GM12878 (cell line): ENCODE results near the gene MSANTD2. TPM values are rescaled to one million over a fixed set of nuclear protein-coding genes. Genes with fewer than 3 reads are reported as not detected.

ENCODE experiments used
- ATAC-seq: fragments of 200-7000 bp; cut with Tn5 transposase; 3 replicates; pipeline ENCODE4 v1.9.1; 2020; ENCODE audit warnings: mild to moderate bottlenecking, moderate library complexity
- BruUV-seq: library from RNA; stranded (reverse); fragments of 400-500 nt; replicated peaks from 2 replicates; lab custom pipeline; 2021; lab: Mats Ljungman, UMichigan
- CTCF ChIA-PET: fragments of 300-600 bp; sonication (Branson Sonifier 250); formaldehyde crosslinking; extraction: SDS; loops from one replicate; lab custom pipeline; 2021; ENCODE audit warnings: inconsistent platforms; lab: Yijun Ruan, JAX
- POLR2A ChIA-PET: fragments of 350-600 bp; formaldehyde crosslinking; extraction: SDS; loops from one replicate; lab custom pipeline; 2021; ENCODE audit warnings: inconsistent platforms; lab: Charles Lee
- RAD21 ChIA-PET: fragments of 300-600 bp; sonication (Branson Sonifier 250); formaldehyde crosslinking; loops from one replicate; lab custom pipeline; 2023; ENCODE audit warnings: antibody characterized with exemption; ENCODE audit not compliant: unreplicated experiment; lab: Charles Lee
- SMC1A ChIA-PET: fragments of 300-600 bp; sonication (Branson Sonifier 250); formaldehyde crosslinking; loops from one replicate; lab custom pipeline; 2023; ENCODE audit not compliant: unreplicated experiment, uncharacterized antibody; lab: Charles Lee
- DNase-seq: peaks from one replicate; pipeline ENCODE4 v3.0.0-alpha.2; 2011; ENCODE audit warnings: low read depth, low spot score
- FAIRE-seq: peaks from 3 replicates; lab custom pipeline; 2011; peaks lifted over from hg19 to GRCh38; lab: Jason Lieb, UNC
- H2AFZ ChIP-seq: 2 replicates; pipeline ENCODE4 v1.6.0; 2011; ENCODE audit warnings: low read depth, low read length, control low read depth; ENCODE audit not compliant: control insufficient read depth
- H3K27ac ChIP-seq: 2 replicates; pipeline ENCODE4 v1.5.1; 2011; ENCODE audit warnings: control low read depth; ENCODE audit not compliant: control insufficient read depth, insufficient read depth
- H3K27me3 ChIP-seq, 2 experiments: replicated peaks in 1 of 2; 2 replicates each; pipeline versions ENCODE4 v1.6.0 to v1.6.1; 2011; ENCODE audit warnings: low read length in 1 of 2; ENCODE audit not compliant: control insufficient read depth in 2 of 2, insufficient read depth in 2 of 2
- H3K36me3 ChIP-seq, 2 experiments: 2 replicates each; pipeline ENCODE4 v1.5.1; 2011; ENCODE audit warnings: low read length in 1 of 2; ENCODE audit not compliant: control insufficient read depth in 2 of 2, insufficient read depth in 2 of 2
- H3K4me1 ChIP-seq: 2 replicates; pipeline ENCODE4 v1.6.1; 2011; ENCODE audit warnings: mild to moderate bottlenecking, low read length, moderate library complexity, mixed read lengths; ENCODE audit not compliant: control insufficient read depth, insufficient read depth
- H3K4me2 ChIP-seq: 2 replicates; pipeline ENCODE4 v1.6.0; 2011; ENCODE audit warnings: control low read depth; ENCODE audit not compliant: control insufficient read depth, insufficient read depth
- H3K4me3 ChIP-seq: fragments of 200-600 bp; sonication (generic); 2 replicates; pipeline ENCODE4 v1.5.1; 2016
- H3K79me2 ChIP-seq: 2 replicates; pipeline ENCODE4 v1.6.0; 2011; ENCODE audit warnings: low read length; ENCODE audit not compliant: control insufficient read depth, insufficient read depth
- H3K9ac ChIP-seq: 2 replicates; pipeline ENCODE4 v1.8.0; 2011; ENCODE audit warnings: low read length, control low read depth, mixed read lengths; ENCODE audit not compliant: control insufficient read depth, insufficient read depth
- H3K9me3 ChIP-seq: replicated peaks from 3 replicates; pipeline ENCODE4 v1.5.1; 2011; ENCODE audit warnings: mild to moderate bottlenecking, low read length; ENCODE audit not compliant: control insufficient read depth, insufficient read depth
- H4K20me1 ChIP-seq: 2 replicates; pipeline ENCODE4 v1.6.0; 2011; ENCODE audit not compliant: control insufficient read depth, insufficient read depth
- BCL11A ChIP-seq: IDR thresholded peaks from 2 replicates; pipeline ENCODE4 v1.6.1; 2011; ENCODE audit warnings: low read depth, low read length
- BMI1 ChIP-seq: fragments of 450-650 bp; IDR thresholded peaks from 2 replicates; pipeline ENCODE4 v1.6.1; 2016; ENCODE audit warnings: mild to moderate bottlenecking, moderate library complexity, borderline replicate concordance
- CBX5 ChIP-seq: sonication (generic); IDR thresholded peaks from 2 replicates; pipeline ENCODE4 v1.6.1; 2016; ENCODE audit warnings: low read depth, moderate library complexity, mild to moderate bottlenecking, inconsistent platforms
- CREB1 ChIP-seq: IDR thresholded peaks from 2 replicates; pipeline ENCODE4 v1.6.1; 2012; ENCODE audit warnings: low read depth, mild to moderate bottlenecking, inconsistent platforms
- E4F1 ChIP-seq: fragments of 450-650 bp; IDR thresholded peaks from 2 replicates; pipeline ENCODE4 v1.6.1; 2018; ENCODE audit warnings: borderline replicate concordance, mild to moderate bottlenecking; ENCODE audit not compliant: partially characterized antibody
- EED ChIP-seq: sonication (generic); IDR thresholded peaks from 2 replicates; pipeline ENCODE4 v1.6.1; 2016; ENCODE audit warnings: antibody characterized with exemption, low read depth
- GATAD2B ChIP-seq: fragments of 450-650 bp; conservative IDR thresholded peaks from 2 replicates; pipeline ENCODE4 v1.6.1; 2017; ENCODE audit warnings: low read depth, mild to moderate bottlenecking, moderate library complexity
- IRF4 ChIP-seq: IDR thresholded peaks from 2 replicates; pipeline ENCODE4 v1.6.1; 2011; ENCODE audit warnings: low read depth, low read length
- KLF5 ChIP-seq: fragments of 450-650 bp; IDR thresholded peaks from 2 replicates; pipeline ENCODE4 v1.6.1; 2014; ENCODE audit warnings: mild to moderate bottlenecking; ENCODE audit not compliant: partially characterized antibody
- NFXL1 ChIP-seq: fragments of 450-650 bp; IDR thresholded peaks from 2 replicates; pipeline ENCODE4 v1.6.1; 2017; ENCODE audit warnings: antibody characterized with exemption, mild to moderate bottlenecking, borderline replicate concordance
- PAX5 ChIP-seq: IDR thresholded peaks from 2 replicates; pipeline ENCODE4 v1.6.1; 2011; ENCODE audit warnings: low read depth, low read length, borderline replicate concordance
- POLR2AphosphoS5 ChIP-seq: IDR thresholded peaks from 2 replicates; pipeline ENCODE4 v1.6.1; 2011; ENCODE audit warnings: mild to moderate bottlenecking, low read length, inconsistent platforms
- RELA ChIP-seq: fragments of 450-650 bp; IDR thresholded peaks from 2 replicates; pipeline ENCODE4 v1.8.0; 2014; ENCODE audit warnings: borderline replicate concordance; ENCODE audit not compliant: partially characterized antibody
- RELB ChIP-seq: fragments of 450-650 bp; IDR thresholded peaks from 2 replicates; pipeline ENCODE4 v1.6.1; 2017; ENCODE audit warnings: low read depth, mild to moderate bottlenecking, moderate library complexity
- SIX5 ChIP-seq: IDR thresholded peaks from 2 replicates; pipeline ENCODE4 v1.6.1; 2011; ENCODE audit warnings: mild to moderate bottlenecking, low read depth, low read length, moderate library complexity; ENCODE audit not compliant: severe bottlenecking
- SREBF2 ChIP-seq: IDR thresholded peaks from 2 replicates; pipeline ENCODE4 v1.6.1; 2012; ENCODE audit warnings: mild to moderate bottlenecking, low read length
- TCF12 ChIP-seq: IDR thresholded peaks from 2 replicates; pipeline ENCODE4 v1.6.1; 2011; ENCODE audit warnings: low read depth, mild to moderate bottlenecking, low read length
- ZNF24 ChIP-seq: fragments of 450-650 bp; IDR thresholded peaks from 2 replicates; pipeline ENCODE4 v1.6.1; 2017; ENCODE audit warnings: antibody characterized with exemption, mild to moderate bottlenecking
- WGBS: methylation state at CpG from one replicate; pipeline ENCODE4 v1.1.6; 2016; ENCODE audit warnings: low lambda C conversion rate; ENCODE audit not compliant: insufficient replicate concordance, insufficient coverage; ENCODE audit errors: missing lambda C conversion rate; 5-methylcytosine and 5-hydroxymethylcytosine counted together
- in situ Hi-C: fragments of 300-500 bp; cut with MboI; formaldehyde crosslinking; loops from 9 replicates; pipeline ENCODE4 v1.14.3; 2018; ENCODE audit warnings: mixed read lengths
- intact Hi-C: fragments of 100-400 bp; cut with micrococcal nuclease; formaldehyde crosslinking; loops from one replicate; pipeline ENCODE4 v1.14.2; 2022; ENCODE audit not compliant: unreplicated experiment
- polyA plus RNA-seq, 11 experiments: library from polyadenylated mRNA; depleted of rRNA in 4 of 11; unstranded in 6 of 11; stranded (reverse) in 5 of 11; fragments of >200 nt; fragmentation: Nextera tagmentation in 4 of 11; fragmentation: Illumina TruSeq in 1 of 11; extraction: Ambion mirVana in 4 of 11; extraction: Trizol in 1 of 11; gene quantifications; 1 replicate in 1 of 11; 2 replicates in 10 of 11; pipeline versions ENCODE4 v1.2.1 to v1.2.3, GENCODE V29; 2011 to 2016; ENCODE audit warnings: inconsistent platforms in 2 of 11, missing spikeins in 2 of 11, low read depth in 1 of 11
- total RNA-seq, 4 experiments: library from RNA; depleted of rRNA in 3 of 4; stranded (reverse); fragments of >200 nt in 3 of 4; fragmentation: Illumina TruSeq in 1 of 4; extraction: Trizol in 1 of 4; gene quantifications; 2 replicates each; pipeline versions ENCODE4 v1.2.1 to v1.2.3, GENCODE V29; 2013 to 2021

MSANTD2 gene
- total and polyA plus RNA-seq, 10 of the 15 experiments (the other 5 are each of a cell fraction or from before 2014, with no cell fraction given): 3.0 to 12.4 (median 8.0) TPM

DNA sequence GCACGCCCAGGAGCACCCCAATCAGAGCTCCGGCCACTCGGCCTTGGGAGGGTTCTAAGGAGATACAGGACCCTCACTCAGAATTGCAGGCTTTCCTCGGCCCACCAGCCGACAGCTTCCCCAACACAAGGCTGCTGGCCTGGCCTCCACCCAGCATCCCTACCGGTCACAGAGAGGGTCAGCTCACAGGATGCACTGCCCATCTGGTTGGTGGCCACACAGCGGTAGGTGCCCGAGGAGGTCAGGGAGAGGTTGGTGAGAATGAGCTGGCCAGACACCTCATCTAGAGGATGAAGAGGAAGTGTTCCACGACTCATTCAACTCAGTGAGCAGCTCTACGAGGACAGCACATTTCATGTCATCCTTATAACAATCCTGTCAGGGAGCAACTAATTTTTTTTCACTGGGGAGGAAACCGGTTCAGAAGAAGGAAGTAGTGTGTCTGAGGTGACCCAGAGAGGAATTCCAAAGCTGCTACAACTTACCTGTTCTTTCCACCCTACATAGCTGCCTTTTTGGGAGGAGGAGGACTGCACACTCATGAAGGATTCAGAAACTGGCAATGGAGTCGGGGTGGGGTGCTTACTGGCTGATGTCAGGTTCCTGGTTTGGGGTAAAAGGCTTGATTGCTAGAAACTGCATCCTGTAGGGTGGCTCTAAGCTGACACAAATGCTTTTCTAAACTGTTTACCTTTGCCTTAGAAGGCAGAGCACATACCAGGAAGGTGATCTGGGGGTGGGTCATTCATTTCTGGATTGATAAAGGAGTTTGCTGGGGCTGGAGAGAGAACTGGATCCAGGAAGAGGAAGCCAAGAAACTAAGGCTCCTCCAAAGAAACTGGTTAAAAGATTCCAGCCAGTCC, 51.5 kb downstream of the MSANTD2 start (continued):
- no peak for TF ChIP-seq RELB
- TF ChIP-seq ZNF24: no peak
- no peak for TF ChIP-seq RELA
- TF ChIP-seq EED: no peak
- no peak for TF ChIP-seq E4F1
- TF ChIP-seq POLR2AphosphoS5: no peak

DNA sequence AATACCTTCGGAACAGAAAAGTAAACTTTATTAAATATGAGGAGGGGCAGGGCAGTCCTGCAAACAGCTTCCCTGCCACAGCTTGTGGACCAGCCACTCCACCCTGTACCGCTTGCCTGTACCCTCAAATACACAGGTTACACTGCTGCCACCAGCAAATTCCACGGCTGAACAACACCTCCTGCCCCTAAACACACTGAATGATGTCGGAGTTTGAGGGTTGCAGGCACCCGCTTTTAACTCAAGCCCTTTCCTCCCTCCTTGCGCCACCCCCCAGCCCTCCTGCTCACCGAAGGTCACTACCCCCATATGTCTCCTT, 52.1 kb downstream of the MSANTD2 start:
- DNase-seq (no peak), ATAC-seq (no peak), FAIRE-seq (no peak)
- intact Hi-C loops: no loop called here
- Histone ChIP-seq H3K36me3 (no peaks in the 10 kb centered on the region), H3K9me3 (no peaks in the 10 kb centered on the region), H3K4me2 (no peak overlapping the region), H3K27me3 (no peaks in the 10 kb centered on the region), H3K4me1 (peaks cover 4% of the 10 kb centered on the region; the same call in 1 of the 2 replicates), H2AFZ (no peak overlapping the region), H3K79me2 (no peaks in the 10 kb centered on the region), H3K27ac (no peak overlapping the region), H4K20me1 (no peaks in the 10 kb centered on the region), H3K4me3 (no peak overlapping the region), H3K9ac (no peak overlapping the region)
- BruUV-seq: no TSS peak
- 36% methylated on average over 7 of the region's 7 CpGs for WGBS
- ChIA-PET SMC1A (interaction anchor here (1.5 to 7.0 kb wide), 2 partner anchors 13 to 79 kb away, joined by 5 to 91 read pairs; partner anchors contain the start of gene ESAM), CTCF (interaction anchor here (1.2 to 12.2 kb wide), 5 partner anchors 14 to 78 kb away, joined by 3 to 202 read pairs (median 13); partner anchors contain the start of gene ESAM), POLR2A (no interaction called here), RAD21 (interaction anchor here (2.5 kb wide), 1 partner anchor 89 kb away, joined by 9 read pairs; no protein-coding TSS in a partner anchor)
- in situ Hi-C loops: no loop called here
- TF ChIP-seq BMI1: no peak
- TF ChIP-seq CBX5: no peak
- TF ChIP-seq TCF12: no peak
- no peak for TF ChIP-seq PAX5
- no peak for TF ChIP-seq CREB1
- no peak for TF ChIP-seq BCL11A
- TF ChIP-seq NFXL1: no peak
- TF ChIP-seq GATAD2B: no peak
- no peak for TF ChIP-seq IRF4
- no peak for TF ChIP-seq SREBF2
- TF ChIP-seq KLF5: no peak
- TF ChIP-seq RELB: no peak
- TF ChIP-seq SIX5: no peak
